ENCODE measurements around the gene QSOX2. TPM values are rescaled to one million over a fixed set of nuclear protein-coding genes. Genes with fewer than 3 reads are reported as not detected.

Gene QSOX2
- total RNA-seq, 1 experiment from 2014 or later: 40.0 TPM

DNA sequence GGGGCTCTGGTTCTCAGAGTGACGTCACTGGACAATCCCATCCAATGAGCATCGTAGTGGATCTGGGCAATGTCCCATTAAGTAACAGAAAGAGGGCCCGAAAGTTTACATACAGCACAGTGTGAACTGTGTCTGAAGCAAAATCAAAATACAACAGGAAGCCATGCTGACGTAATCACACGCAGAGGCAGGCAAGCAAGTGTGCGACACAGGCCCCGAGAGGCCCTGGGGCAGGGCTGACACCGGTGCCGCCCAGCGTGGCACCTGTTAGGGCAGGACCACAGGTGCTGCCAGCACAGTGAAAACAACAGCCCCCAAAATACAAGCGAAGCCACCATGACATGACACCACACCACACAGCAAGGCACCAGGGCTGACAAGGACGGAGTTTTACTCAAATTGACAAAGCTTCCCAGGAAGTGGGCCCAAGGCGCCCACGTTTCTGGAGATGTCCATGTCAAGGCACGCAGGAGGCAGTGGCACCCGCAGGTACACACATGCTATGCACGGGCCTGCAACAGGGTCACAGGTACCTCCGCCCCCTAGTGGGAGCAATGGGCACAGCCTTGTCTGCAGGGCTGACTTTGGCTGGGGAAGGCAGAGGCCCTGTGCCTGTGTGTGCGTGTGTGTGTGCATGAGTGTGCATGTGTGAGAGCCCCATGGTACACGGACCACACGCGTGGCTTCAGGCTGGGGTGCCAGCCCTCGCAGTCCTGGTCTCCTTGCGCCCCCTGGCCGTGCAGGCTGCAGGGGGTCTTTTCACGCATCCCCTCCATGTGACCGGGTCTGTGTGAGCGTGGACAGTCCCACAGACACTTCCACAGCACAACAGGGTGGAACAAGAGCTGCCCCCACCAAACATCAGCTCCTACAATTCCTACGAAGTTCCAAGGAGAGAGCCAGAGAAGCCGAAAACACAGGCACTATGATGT is 19.6 kb downstream of the QSOX2 start:
- peak; percentile 91 for TF ChIP-seq CTCF (IDR thresholded peaks at IDR 0.05)
- TF ChIP-seq SIN3A (IDR thresholded peaks at IDR 0.05; ENCODE audit: borderline replicate concordance, insufficient read depth, low read depth, low read length): no peak
- intact Hi-C loops (cut with micrococcal nuclease; ENCODE audit: unreplicated experiment): loop anchor here (5.0 kb wide), 1 partner anchor 54 kb away; no protein-coding TSS in a partner anchor
- H3K36me3 ChIP-seq (ENCODE audit: control insufficient read depth, insufficient read depth, low read length): no peaks in the 10 kb centered on the region
- peak; percentile 46 for DNase-seq (ENCODE audit: low read depth, low spot score)
- peak; percentile 88 for ATAC-seq
- H3K27me3 ChIP-seq (ENCODE audit: control insufficient read depth, insufficient read depth, low read length): no peaks in the 10 kb centered on the region
- in situ Hi-C loops (cut with HindIII; ENCODE audit: low pct_unique_long_range_greater_than_20kb, low sequenced_read_pairs): no loop called here
- CTCF ChIA-PET: no interaction called here
- POLR2A ChIA-PET: interaction anchor here (0.7 kb wide), 1 partner anchor 455 kb away, joined by 3 read pairs; no protein-coding TSS in a partner anchor
- BruUV-seq (replicated peaks): no TSS peak
- H3K9me3 ChIP-seq (ENCODE audit: control insufficient read depth, insufficient read depth, low read depth, low read length): no peaks in the 10 kb centered on the region
- H3K4me3 ChIP-seq (ENCODE audit: low read depth in 2 of 2, low read length in 2 of 2): no peak overlapping the region
- H3K4me1 ChIP-seq (ENCODE audit: control insufficient read depth, insufficient read depth, low read length): peaks cover 10% of the 10 kb centered on the region
- no peak overlapping the region for H3K27ac ChIP-seq (ENCODE audit: low read length)

DNA sequence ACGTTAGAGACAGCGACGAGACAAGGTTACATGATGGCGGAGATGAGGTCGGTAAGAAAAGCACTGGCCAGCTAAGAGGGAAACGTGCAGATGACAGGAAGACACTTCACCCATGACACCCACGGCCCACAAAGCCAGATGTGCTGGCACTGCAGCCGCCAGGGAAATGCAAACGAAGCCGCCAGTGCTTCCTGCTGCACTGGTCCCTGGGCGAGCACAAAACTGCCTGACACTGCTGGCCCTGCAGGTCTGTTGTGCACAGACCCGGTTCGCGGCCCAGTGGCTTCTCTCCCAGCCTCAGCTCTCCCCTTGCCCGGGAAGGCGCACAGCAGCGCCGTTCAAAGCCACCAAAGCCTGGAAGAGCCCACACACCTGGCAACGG is 20.3 kb downstream of the QSOX2 start:
- POLR2A ChIA-PET: no interaction called here
- intact Hi-C loops (cut with micrococcal nuclease; ENCODE audit: unreplicated experiment): loop anchor here (5.0 kb wide), 1 partner anchor 53 kb away; no protein-coding TSS in a partner anchor
- BruUV-seq (replicated peaks): no TSS peak

More for the DNA sequence above, 20.3 kb downstream of the QSOX2 start:
- Histone ChIP-seq H3K9me3 (ENCODE audit: control insufficient read depth, insufficient read depth, low read depth, low read length) (no peaks in the 10 kb centered on the region), H3K4me3 (ENCODE audit: low read depth in 2 of 2, low read length in 2 of 2) (no peak overlapping the region), H3K4me1 (ENCODE audit: control insufficient read depth, insufficient read depth, low read length) (peaks cover 10% of the 10 kb centered on the region), H3K27me3 (ENCODE audit: control insufficient read depth, insufficient read depth, low read length) (no peaks in the 10 kb centered on the region), H3K27ac (ENCODE audit: low read length) (no peak overlapping the region), H3K36me3 (ENCODE audit: control insufficient read depth, insufficient read depth, low read length) (no peaks in the 10 kb centered on the region)
- TF ChIP-seq TCF7L2 (IDR thresholded peaks at IDR 0.05; ENCODE audit: low read depth, low read length): no peak
- TF ChIP-seq POLR2AphosphoS5 (IDR thresholded peaks at IDR 0.05; ENCODE audit: low read depth, low read length): no peak
- TF ChIP-seq, protein P1, sequence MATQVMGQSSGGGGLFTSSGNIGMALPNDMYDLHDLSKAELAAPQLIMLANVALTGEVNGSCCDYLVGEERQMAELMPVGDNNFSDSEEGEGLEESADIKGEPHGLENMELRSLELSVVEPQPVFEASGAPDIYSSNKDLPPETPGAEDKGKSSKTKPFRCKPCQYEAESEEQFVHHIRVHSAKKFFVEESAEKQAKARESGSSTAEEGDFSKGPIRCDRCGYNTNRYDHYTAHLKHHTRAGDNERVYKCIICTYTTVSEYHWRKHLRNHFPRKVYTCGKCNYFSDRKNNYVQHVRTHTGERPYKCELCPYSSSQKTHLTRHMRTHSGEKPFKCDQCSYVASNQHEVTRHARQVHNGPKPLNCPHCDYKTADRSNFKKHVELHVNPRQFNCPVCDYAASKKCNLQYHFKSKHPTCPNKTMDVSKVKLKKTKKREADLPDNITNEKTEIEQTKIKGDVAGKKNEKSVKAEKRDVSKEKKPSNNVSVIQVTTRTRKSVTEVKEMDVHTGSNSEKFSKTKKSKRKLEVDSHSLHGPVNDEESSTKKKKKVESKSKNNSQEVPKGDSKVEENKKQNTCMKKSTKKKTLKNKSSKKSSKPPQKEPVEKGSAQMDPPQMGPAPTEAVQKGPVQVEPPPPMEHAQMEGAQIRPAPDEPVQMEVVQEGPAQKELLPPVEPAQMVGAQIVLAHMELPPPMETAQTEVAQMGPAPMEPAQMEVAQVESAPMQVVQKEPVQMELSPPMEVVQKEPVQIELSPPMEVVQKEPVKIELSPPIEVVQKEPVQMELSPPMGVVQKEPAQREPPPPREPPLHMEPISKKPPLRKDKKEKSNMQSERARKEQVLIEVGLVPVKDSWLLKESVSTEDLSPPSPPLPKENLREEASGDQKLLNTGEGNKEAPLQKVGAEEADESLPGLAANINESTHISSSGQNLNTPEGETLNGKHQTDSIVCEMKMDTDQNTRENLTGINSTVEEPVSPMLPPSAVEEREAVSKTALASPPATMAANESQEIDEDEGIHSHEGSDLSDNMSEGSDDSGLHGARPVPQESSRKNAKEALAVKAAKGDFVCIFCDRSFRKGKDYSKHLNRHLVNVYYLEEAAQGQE (IDR thresholded peaks at IDR 0.05; ENCODE audit: insufficient read depth in 1 of 2, low read depth in 2 of 2, low read length in 1 of 2): no peak
- no peak for TF ChIP-seq SIN3A (IDR thresholded peaks at IDR 0.05; ENCODE audit: borderline replicate concordance, insufficient read depth, low read depth, low read length)
- TF ChIP-seq CTCF (IDR thresholded peaks at IDR 0.05): no peak
- ATAC-seq: no peak
- no peak for DNase-seq (ENCODE audit: low read depth, low spot score)
- CTCF ChIA-PET: interaction anchor here (0.6 kb wide), 1 partner anchor 13 kb away, joined by 3 read pairs; no protein-coding TSS in a partner anchor
- in situ Hi-C loops (cut with HindIII; ENCODE audit: low pct_unique_long_range_greater_than_20kb, low sequenced_read_pairs): no loop called here

Data from Panc1 (cell line).